Endometrial microvascular endothelial cells (primary cell): ENCODE data around the gene SMNDC1. TPM values are rescaled to one million over a fixed set of nuclear protein-coding genes. Genes with fewer than 3 reads are reported as not detected.

ENCODE experiments used
- total RNA-seq: library from RNA; depleted of rRNA; stranded (reverse); fragments of >200 nt; gene quantifications from one replicate; pipeline ENCODE4 v1.2.3, GENCODE V29; 2015; ENCODE audit errors: inconsistent ontology term

Gene SMNDC1
- total RNA-seq, 1 donor from 2014 or later, result 11.5 TPM

Other genes starting within 250 kb of the SMNDC1 start
- 6.3 TPM for gene MXI1, start 97.3 kb downstream of the SMNDC1 start, total RNA-seq
- gene DUSP5, start 193.0 kb upstream of the SMNDC1 start, total RNA-seq, result 34.1 TPM